CD4-positive, alpha-beta memory T cell (primary cell): ENCODE data around the gene PTGDS. TPM values are rescaled to one million over a fixed set of nuclear protein-coding genes. Genes with fewer than 3 reads are reported as not detected.

Source experiments
- CTCF ChIA-PET: fragments of 350-600 bp; sonication (Branson Sonifier 250); formaldehyde crosslinking; loops from one replicate; lab custom pipeline; 2021; ENCODE audit warnings: inconsistent platforms; ENCODE audit not compliant: partially characterized antibody; lab: Charles Lee
- POLR2A ChIA-PET: fragments of 350-600 bp; sonication (Branson Sonifier 250); formaldehyde crosslinking; loops from one replicate; lab custom pipeline; 2021; ENCODE audit not compliant: partially characterized antibody; lab: Charles Lee
- DNase-seq, 5 donors: peaks; one replicate each; pipeline versions ENCODE4 v3.0.0 to v3.0.0-alpha.2; 2020 to 2022; ENCODE audit warnings: mixed read lengths in 1 of 5
- H3K27ac ChIP-seq: one replicate; pipeline ENCODE4 v1.7.0; 2013; ENCODE audit warnings: low read depth, low read length
- H3K27me3 ChIP-seq: 2 replicates; pipeline ENCODE4 v1.7.0; 2013; ENCODE audit warnings: mild to moderate bottlenecking, low read length, moderate library complexity; ENCODE audit not compliant: insufficient read depth
- H3K36me3 ChIP-seq: 2 replicates; pipeline ENCODE4 v1.7.0; 2013; ENCODE audit warnings: mild to moderate bottlenecking, low read length, moderate library complexity; ENCODE audit not compliant: insufficient read depth
- H3K4me1 ChIP-seq: 2 replicates; pipeline ENCODE4 v1.7.0; 2013; ENCODE audit warnings: mild to moderate bottlenecking, low read length, moderate library complexity; ENCODE audit not compliant: insufficient read depth
- H3K4me3 ChIP-seq, 2 donors: one replicate each; pipeline ENCODE4 v1.7.0; 2013; ENCODE audit warnings: low read length in 2 of 2, mild to moderate bottlenecking in 1 of 2
- H3K9me3 ChIP-seq, 2 donors: one replicate each; pipeline ENCODE4 v1.7.0; 2013; ENCODE audit warnings: low read length in 2 of 2, control low read depth in 1 of 2; ENCODE audit not compliant: control insufficient read depth in 1 of 2
- H3K27ac Mint-ChIP-seq, 7 donors: one replicate each; pipeline ENCODE4 v1.8.0; 2020 to 2021; ENCODE audit warnings: mixed read lengths in 7 of 7, mild to moderate bottlenecking in 6 of 7, inconsistent platforms in 3 of 7, moderate library complexity in 3 of 7
- H3K27me3 Mint-ChIP-seq, 2 donors: one replicate each; pipeline ENCODE4 v1.8.0; 2020 to 2021; ENCODE audit warnings: mixed read lengths in 2 of 2
- H3K36me3 Mint-ChIP-seq, 2 donors: one replicate each; pipeline ENCODE4 v1.8.0; 2020 to 2021; ENCODE audit warnings: mixed read lengths in 2 of 2, inconsistent platforms in 1 of 2, mild to moderate bottlenecking in 1 of 2
- H3K4me1 Mint-ChIP-seq, 4 donors: one replicate each; pipeline ENCODE4 v1.8.0; 2020 to 2021; ENCODE audit warnings: mixed read lengths in 4 of 4, mild to moderate bottlenecking in 1 of 4
- H3K4me3 Mint-ChIP-seq, 8 donors: one replicate each; pipeline ENCODE4 v1.8.0; 2020 to 2021; ENCODE audit warnings: mixed read lengths in 8 of 8, mild to moderate bottlenecking in 7 of 8, moderate library complexity in 6 of 8, inconsistent platforms in 3 of 8
- H3K9me3 Mint-ChIP-seq, 8 donors: one replicate each; pipeline ENCODE4 v1.8.0; 2020 to 2021; ENCODE audit warnings: mixed read lengths in 8 of 8, mild to moderate bottlenecking in 5 of 8, inconsistent platforms in 3 of 8, moderate library complexity in 1 of 8
- intact Hi-C: fragments of 100-400 bp; cut with micrococcal nuclease; formaldehyde crosslinking; loops from one replicate; pipeline ENCODE4 v1.15.1; 2023
- polyA plus RNA-seq, 2 donors: library from polyadenylated mRNA; unstranded; fragments of 300-500 nt; fragmentation: Illumina TruSeq; gene quantifications; one replicate each; pipeline ENCODE4 v1.2.3, GENCODE V29; 2021
- total RNA-seq, 2 experiments: library from RNA; stranded (reverse); gene quantifications; one replicate each; pipeline ENCODE4 v1.2.3, GENCODE V29; 2021

The PTGDS gene
- total and polyA plus RNA-seq, 4 experiments from 2014 or later = 1.7 to 5.1 (median 4.3) TPM

DNA sequence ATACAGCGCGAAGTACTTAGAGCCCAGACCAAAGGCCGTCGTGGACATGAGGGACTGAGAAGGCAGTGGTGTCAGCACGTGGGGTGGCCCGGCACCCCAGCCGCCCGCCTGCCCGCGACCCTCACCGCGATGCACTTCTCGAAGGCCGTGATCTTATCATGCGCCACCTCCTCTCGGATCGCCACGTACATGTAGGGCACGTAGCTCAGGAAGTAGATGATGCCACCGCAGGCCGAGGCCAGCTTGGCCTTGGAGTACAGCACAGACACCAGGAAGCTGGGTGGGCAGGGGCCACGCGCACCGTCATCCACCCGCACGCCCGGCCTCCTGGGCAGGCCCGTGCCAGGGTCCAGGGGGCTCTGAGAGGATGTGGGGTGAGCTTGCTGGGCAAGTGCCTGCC lies 39.8 kb downstream of the PTGDS start:
- DNase-seq = no peak
- H3K27ac ChIP-seq = no peak overlapping the region
- ChIA-PET CTCF (interaction anchor here (1.5 kb wide), 1 partner anchor 16 kb away, joined by 3 read pairs; no protein-coding TSS in a partner anchor), POLR2A (interaction anchor here (0.8 kb wide), 1 partner anchor 23 kb away, joined by 4 read pairs; no protein-coding TSS in a partner anchor)
- Mint-ChIP-seq H3K36me3 (peaks cover 3 to 16% of the 10 kb centered on the region in 2 donors), H3K9me3 (peaks cover 0 to 3% (median 0%) of the 10 kb centered on the region in 8 donors), H3K27me3 (no peaks in the 10 kb centered on the region), H3K27ac (peak overlapping the region in 1 of 7 donors; percentile 40), H3K4me1 (peaks cover under 1 to 3% (median 2%) of the 10 kb centered on the region in 4 donors), H3K4me3 (no peak overlapping the region)
- H3K4me3 ChIP-seq = no peak overlapping the region
- H3K27me3 ChIP-seq = no peaks in the 10 kb centered on the region
- intact Hi-C loops = no loop called here
- no peaks in the 10 kb centered on the region for H3K9me3 ChIP-seq
- H3K36me3 ChIP-seq = peaks cover 8% of the 10 kb centered on the region
- no peaks in the 10 kb centered on the region for H3K4me1 ChIP-seq

DNA sequence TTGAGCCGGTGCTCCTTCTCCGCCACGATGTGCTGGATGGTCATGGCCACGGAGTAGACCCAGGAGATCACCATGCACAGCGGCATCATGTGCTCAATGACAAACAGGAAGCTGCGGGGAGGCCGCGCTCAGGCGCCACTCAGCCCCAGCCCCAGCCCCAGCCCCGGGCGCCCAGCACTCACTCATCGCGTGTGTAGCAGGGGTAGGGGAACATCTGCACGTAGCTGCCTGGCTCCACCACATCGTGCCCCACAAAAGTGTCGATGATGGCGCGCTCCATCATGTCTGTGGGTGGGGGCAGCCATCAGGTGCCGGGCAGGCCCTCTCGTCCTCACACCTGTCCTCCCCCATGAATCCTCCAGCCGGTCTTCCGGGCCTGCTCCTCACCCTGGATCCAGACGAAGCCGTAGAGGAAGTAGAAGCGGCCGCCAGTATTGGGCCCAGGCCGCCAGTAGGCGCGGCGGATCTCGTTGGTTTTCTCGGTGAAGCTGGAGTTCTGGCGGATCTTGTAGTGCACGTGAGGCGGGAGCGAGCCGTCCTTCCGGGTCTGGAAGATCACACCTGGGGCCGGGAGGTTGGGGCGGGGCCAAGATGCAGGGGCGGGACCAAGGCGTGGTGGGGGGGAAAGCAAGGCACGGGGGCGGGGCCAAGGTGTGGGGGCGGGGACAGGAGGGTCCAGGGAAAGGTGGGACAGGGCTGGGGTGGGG lies 40.6 kb downstream of the PTGDS start:
- intact Hi-C loops = no loop called here
- Histone ChIP-seq H3K36me3 (peaks cover 8% of the 10 kb centered on the region), H3K27ac (no peak overlapping the region), H3K4me1 (no peaks in the 10 kb centered on the region), H3K27me3 (no peaks in the 10 kb centered on the region), H3K9me3 (no peaks in the 10 kb centered on the region), H3K4me3 (no peak overlapping the region)
- ChIA-PET CTCF (interaction anchor here (1.5 kb wide), 3 partner anchors 12 to 16 kb away, joined by 3 read pairs; no protein-coding TSS in a partner anchor), POLR2A (interaction anchor here (0.8 kb wide), 1 partner anchor 24 kb away, joined by 4 read pairs; no protein-coding TSS in a partner anchor)
- Mint-ChIP-seq H3K9me3 (peaks cover 0 to 3% (median 0%) of the 10 kb centered on the region in 8 donors), H3K4me3 (no peak overlapping the region), H3K27ac (no peak overlapping the region), H3K27me3 (no peaks in the 10 kb centered on the region), H3K36me3 (peaks cover 5 to 15% of the 10 kb centered on the region in 2 donors), H3K4me1 (peaks cover 1 to 5% (median 4%) of the 10 kb centered on the region in 4 donors)
- no peak for DNase-seq

DNA sequence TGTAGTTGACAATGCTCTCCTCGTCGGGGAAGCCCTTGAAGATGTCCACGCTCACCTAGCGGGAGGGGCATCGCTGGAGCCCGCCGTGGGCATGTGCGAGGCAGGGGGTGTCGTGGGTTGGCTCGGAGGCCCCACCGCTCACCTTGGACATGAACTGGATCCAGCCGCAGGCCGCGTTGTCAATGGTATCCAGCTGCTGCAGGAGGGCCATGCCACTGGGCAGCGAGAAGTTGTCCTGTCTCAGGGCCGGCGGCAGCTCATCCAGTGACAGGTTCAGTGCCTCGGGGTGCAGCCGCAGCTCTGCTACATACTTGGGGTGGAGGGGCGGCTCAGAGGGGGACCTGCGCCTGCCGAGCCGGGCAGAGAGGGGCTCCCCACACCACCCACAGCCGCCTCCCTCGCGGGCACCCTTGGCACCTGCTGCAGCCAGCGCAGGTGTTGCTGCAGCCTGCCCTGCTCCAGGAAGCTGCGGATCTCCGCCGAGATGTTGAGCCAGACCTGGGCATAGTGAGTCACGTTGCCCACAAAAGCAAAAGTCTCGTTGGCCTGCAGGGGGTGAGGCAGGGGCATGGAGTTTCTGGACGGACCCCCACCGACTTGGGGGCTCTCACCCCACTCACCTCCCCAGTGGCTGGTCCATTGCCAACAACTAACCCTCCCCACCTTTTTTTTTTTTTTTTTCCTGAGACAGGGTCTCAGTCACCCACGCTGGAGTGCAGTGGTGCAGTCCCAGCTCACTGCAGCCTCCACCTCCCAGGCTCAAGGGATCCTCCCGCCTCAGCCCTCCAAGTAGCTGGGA lies 41.7 kb downstream of the PTGDS start:
- peaks cover 0 to 3% (median 0%) of the 10 kb centered on the region in 8 donors for H3K9me3 Mint-ChIP-seq
- DNase-seq = no peak
- H3K4me1 Mint-ChIP-seq = peaks cover 1 to 5% (median 4%) of the 10 kb centered on the region in 4 donors
- Histone ChIP-seq H3K27ac (no peak overlapping the region), H3K36me3 (peaks cover 8% of the 10 kb centered on the region), H3K9me3 (no peaks in the 10 kb centered on the region), H3K4me1 (no peaks in the 10 kb centered on the region), H3K27me3 (no peaks in the 10 kb centered on the region), H3K4me3 (no peak overlapping the region)
- intact Hi-C loops = no loop called here
- ChIA-PET POLR2A (no interaction called here), CTCF (interaction anchor here (0.8 to 1.5 kb wide), 3 partner anchors 11 to 14 kb away, joined by 3 read pairs; no protein-coding TSS in a partner anchor)
- H3K4me3 Mint-ChIP-seq = no peak overlapping the region
- H3K27me3 Mint-ChIP-seq = no peaks in the 10 kb centered on the region
- peaks cover 5 to 15% of the 10 kb centered on the region in 2 donors for H3K36me3 Mint-ChIP-seq
- H3K27ac Mint-ChIP-seq = peak overlapping the region in 1 of 7 donors; percentile 11

DNA sequence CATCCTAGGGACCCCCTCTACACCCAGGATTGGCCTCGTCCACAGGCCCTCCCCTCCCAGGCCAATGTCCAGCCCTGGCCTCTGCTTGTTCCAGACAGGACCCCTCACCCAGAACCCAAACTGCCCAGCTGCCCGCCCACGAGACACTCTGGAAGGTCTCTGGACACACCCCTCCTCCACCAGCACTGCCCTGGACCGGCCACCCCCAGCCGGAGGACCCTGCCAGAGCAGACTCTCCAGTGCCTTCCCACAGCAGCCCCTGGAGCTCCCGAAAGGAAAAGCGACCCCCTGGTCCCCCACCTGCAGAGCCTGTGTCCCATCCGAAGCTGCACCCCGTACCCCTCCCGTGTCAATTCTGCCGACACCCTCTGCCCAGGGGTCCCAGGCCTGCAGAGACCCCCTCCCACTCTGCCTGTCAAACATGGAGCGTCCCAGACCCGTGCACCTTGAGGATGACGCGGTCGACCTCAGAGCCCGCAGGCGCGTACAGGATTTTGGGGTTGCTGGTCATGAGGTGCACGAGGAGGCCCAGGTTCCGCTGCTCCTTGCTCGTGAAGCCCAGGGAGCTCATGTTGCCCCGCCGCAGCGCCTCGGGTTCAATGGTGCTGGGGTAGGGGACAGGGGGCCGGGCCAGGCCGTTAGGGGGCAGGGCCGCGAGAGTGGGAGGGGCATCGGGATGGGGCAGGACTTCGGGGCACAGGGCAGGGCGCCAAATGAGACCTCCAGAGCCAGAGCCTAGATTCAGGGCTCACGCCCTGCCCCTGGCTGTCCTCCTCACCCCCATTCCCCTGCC lies 42.8 kb downstream of the PTGDS start:
- DNase-seq = no peak
- peaks cover 1 to 10% (median 4%) of the 10 kb centered on the region in 4 donors for H3K4me1 Mint-ChIP-seq
- peaks cover 2% of the 10 kb centered on the region for H3K4me1 ChIP-seq
- peak overlapping the region in 1 of 7 donors; percentile 27 for H3K27ac Mint-ChIP-seq
- CTCF ChIA-PET = interaction anchor here (0.8 to 1.5 kb wide), 3 partner anchors 9 to 27 kb away, joined by 3 to 10 read pairs (median 3); no protein-coding TSS in a partner anchor
- H3K4me3 ChIP-seq = no peak overlapping the region
- H3K9me3 ChIP-seq = no peaks in the 10 kb centered on the region
- H3K27me3 ChIP-seq = no peaks in the 10 kb centered on the region
- no peak overlapping the region for H3K27ac ChIP-seq
- H3K4me3 Mint-ChIP-seq = no peak overlapping the region
- POLR2A ChIA-PET = interaction anchor here (2.1 to 2.2 kb wide), 2 partner anchors 16 to 23 kb away, joined by 8 to 10 read pairs; partner anchors contain the start of gene CLIC3
- peaks cover 5 to 12% of the 10 kb centered on the region in 2 donors for H3K36me3 Mint-ChIP-seq
- H3K36me3 ChIP-seq = peaks cover 6% of the 10 kb centered on the region
- peaks cover 0 to 3% (median 0%) of the 10 kb centered on the region in 8 donors for H3K9me3 Mint-ChIP-seq
- intact Hi-C loops = loop anchor here (10.0 kb wide), 1 partner anchor 45 kb away; the partner anchor contains the start of gene PTGDS
- no peaks in the 10 kb centered on the region for H3K27me3 Mint-ChIP-seq

DNA sequence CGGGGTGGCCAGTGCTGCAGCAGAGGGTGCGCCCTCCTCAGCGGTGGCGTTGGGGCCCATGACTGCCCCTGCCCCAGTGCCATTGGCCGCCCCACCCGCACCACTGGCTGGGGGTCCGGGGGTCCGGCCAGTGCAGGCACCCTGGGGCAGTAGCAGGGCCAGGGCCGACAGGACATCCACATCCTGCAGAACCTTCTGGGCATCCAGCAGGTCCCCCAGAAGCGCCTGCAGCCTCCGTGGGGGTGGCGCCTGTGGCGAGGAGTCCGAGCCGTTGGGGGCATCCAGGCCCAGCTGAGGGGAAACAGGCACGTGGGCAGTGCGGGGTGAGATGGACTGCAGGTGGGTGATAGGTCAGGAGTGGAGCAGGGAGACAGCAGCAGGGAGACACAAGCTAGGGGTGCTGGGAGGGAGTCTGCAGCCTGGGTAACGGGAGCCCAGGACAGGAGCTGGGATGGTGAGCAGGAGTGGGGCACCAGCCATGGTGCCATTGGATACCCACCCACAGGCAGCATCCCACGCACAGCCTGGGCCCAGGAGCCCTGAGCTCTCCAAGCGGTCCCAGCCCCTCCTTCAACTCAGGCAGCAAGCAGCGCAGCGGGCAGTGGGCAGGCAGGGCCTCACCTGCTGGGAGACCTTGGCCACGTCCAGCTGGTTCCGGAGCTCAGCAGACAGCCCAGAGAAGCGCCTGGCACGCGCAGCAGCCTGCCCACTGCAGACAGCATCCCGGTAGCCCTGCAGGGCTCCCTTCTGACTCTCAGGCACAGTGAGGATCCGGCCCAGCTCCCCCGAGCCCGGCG lies 43.7 kb downstream of the PTGDS start:
- H3K4me3 ChIP-seq = no peak overlapping the region
- POLR2A ChIA-PET = interaction anchor here (0.9 to 2.2 kb wide), 5 partner anchors 11 to 50 kb away, joined by 3 to 10 read pairs (median 5); partner anchors contain the start of genes CLIC3, FUT7 and SAPCD2
- no peaks in the 10 kb centered on the region for H3K27me3 Mint-ChIP-seq
- H3K9me3 ChIP-seq = no peaks in the 10 kb centered on the region
- intact Hi-C loops = loop anchor here (10.0 kb wide), 1 partner anchor 46 kb away; the partner anchor contains the start of gene PTGDS
- no peak overlapping the region for H3K27ac ChIP-seq
- peaks cover 5 to 12% of the 10 kb centered on the region in 2 donors for H3K36me3 Mint-ChIP-seq
- H3K9me3 Mint-ChIP-seq = peaks cover 0 to 3% (median 0%) of the 10 kb centered on the region in 8 donors
- peaks cover 8% of the 10 kb centered on the region for H3K4me1 ChIP-seq
- CTCF ChIA-PET = interaction anchor here (0.8 to 1.5 kb wide), 7 partner anchors 8 to 201 kb away, joined by 3 to 10 read pairs (median 3); no protein-coding TSS in a partner anchor
- no peak overlapping the region for H3K4me3 Mint-ChIP-seq
- DNase-seq = no peak
- H3K36me3 ChIP-seq = peaks cover 3% of the 10 kb centered on the region
- no peaks in the 10 kb centered on the region for H3K27me3 ChIP-seq
- peak overlapping the region in 1 of 7 donors; percentile 71 for H3K27ac Mint-ChIP-seq
- peaks cover 1 to 10% (median 4%) of the 10 kb centered on the region in 4 donors for H3K4me1 Mint-ChIP-seq
